ENCODE data around the gene RNF151.

DNA sequence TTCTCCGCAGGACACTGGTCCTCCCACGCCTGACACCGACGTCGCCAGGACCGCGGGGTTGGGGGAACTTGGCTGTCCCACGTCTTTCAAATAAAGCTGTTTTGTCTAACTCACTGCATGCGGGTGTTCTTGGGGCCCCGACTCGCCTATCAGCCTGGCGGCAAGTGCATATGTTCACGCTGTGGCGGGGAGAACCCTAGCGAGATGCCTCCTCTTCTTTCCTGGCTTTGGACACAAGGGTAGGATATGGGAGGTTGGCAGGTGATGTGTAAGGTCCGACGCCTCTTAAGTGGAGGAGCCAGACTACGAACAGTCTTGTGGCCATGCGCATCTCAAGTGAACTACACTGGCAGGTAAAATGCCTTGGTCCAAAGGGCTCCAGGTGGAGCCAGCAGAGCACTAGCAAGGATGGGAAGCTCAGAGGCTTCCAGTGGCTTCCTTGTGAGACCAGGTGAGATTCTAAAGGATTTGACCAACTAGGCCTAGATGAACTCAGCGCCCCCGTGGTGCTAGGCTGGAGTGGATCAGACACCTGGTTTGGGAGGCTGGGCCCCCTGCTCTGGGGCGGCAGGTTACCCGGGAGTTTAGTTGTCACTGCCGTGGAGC is 1.2 kb upstream of the RNF151 start:
- TF ChIP-seq CTCF (IDR thresholded peaks at IDR 0.05) (no peak), POLR2AphosphoS5 (IDR thresholded peaks at IDR 0.05) (peak in 1 of 3 donors; percentile 3)

Measured in transverse colon (tissue), 4 donors.